Activated effector memory CD4-positive, alpha-beta T cell treated with Interleukin-2 at 50 U/mL for 16 hours (primary cell): ENCODE results near the gene BBS9.
"Not testable (repeated sequence)": the region's sequence is repeated elsewhere in the genome, so short reads cannot be mapped to it uniquely, and the experiment has no call there.

Experiments used
- DNase-seq: peaks from one replicate; pipeline ENCODE4 v3.0.0-alpha.2; 2020

BBS9 gene

GRCh38 chr7:33200282-33200681, 70.9 kb downstream of the BBS9 start:
- DNase-seq: no peak

- no peak for DNase-seq
These were observed 72.5 kb downstream of the BBS9 start for GRCh38 chr7:33201821-33202220.

- no peak for DNase-seq
These were observed 81.6 kb downstream of the BBS9 start for GRCh38 chr7:33210958-33211357.

- no peak for DNase-seq
These were observed 82.8 kb downstream of the BBS9 start for GRCh38 chr7:33212144-33212543.

GRCh38 chr7:33215992-33216391, 86.6 kb downstream of the BBS9 start:
- DNase-seq: no peak

GRCh38 chr7:33217595-33217994, 88.2 kb downstream of the BBS9 start:
- no peak for DNase-seq

- DNase-seq: not testable (repeated sequence)
These were observed 89.6 kb downstream of the BBS9 start for GRCh38 chr7:33218841-33219535.

- DNase-seq: no peak
These were observed 90.9 kb downstream of the BBS9 start for GRCh38 chr7:33220231-33220630.

GRCh38 chr7:33221390-33221789, 92.0 kb downstream of the BBS9 start:
- DNase-seq: no peak

- no peak for DNase-seq
These were observed 103.3 kb downstream of the BBS9 start for GRCh38 chr7:33232632-33233145.

- DNase-seq: no peak
These were observed 104.3 kb downstream of the BBS9 start for GRCh38 chr7:33233659-33234058.

GRCh38 chr7:33237036-33237435, 107.7 kb downstream of the BBS9 start:
- no peak for DNase-seq

GRCh38 chr7:33243319-33243881, 114.0 kb downstream of the BBS9 start:
- DNase-seq: no peak

GRCh38 chr7:33248671-33249070, 119.3 kb downstream of the BBS9 start:
- no peak for DNase-seq

- DNase-seq: no peak
These were observed 121.1 kb downstream of the BBS9 start for GRCh38 chr7:33250421-33250871.

- DNase-seq: no peak
These were observed 121.9 kb downstream of the BBS9 start for GRCh38 chr7:33251301-33251700.

GRCh38 chr7:33258491-33258951, 129.2 kb downstream of the BBS9 start:
- no peak for DNase-seq

GRCh38 chr7:33261585-33261984, 132.2 kb downstream of the BBS9 start:
- no peak for DNase-seq

- DNase-seq: no peak
These were observed 133.1 kb downstream of the BBS9 start for GRCh38 chr7:33262476-33262875.

- not testable (repeated sequence) for DNase-seq
These were observed 142.5 kb downstream of the BBS9 start for GRCh38 chr7:33271839-33272371.

GRCh38 chr7:33273356-33273755, 144.0 kb downstream of the BBS9 start:
- no peak for DNase-seq

- no peak for DNase-seq
These were observed 147.0 kb downstream of the BBS9 start for GRCh38 chr7:33276325-33276724.

- no peak for DNase-seq
These were observed 147.4 kb downstream of the BBS9 start for GRCh38 chr7:33276729-33277128.

- DNase-seq: no peak
These were observed 148.7 kb downstream of the BBS9 start for GRCh38 chr7:33278095-33278494.
